A673 (cell line): ENCODE data around the gene BRI3BP. TPM values are rescaled to one million over a fixed set of nuclear protein-coding genes. Genes with fewer than 3 reads are reported as not detected.

ENCODE experiments used
- BruUV-seq: library from RNA; stranded (reverse); fragments of 400-500 nt; replicated peaks from 2 replicates; lab custom pipeline; 2021; lab: Mats Ljungman, UMichigan
- CTCF ChIA-PET: fragments of 300-600 bp; sonication (Branson Sonifier 250); formaldehyde crosslinking; loops from one replicate; lab custom pipeline; 2022; ENCODE audit warnings: antibody characterized with exemption; lab: Charles Lee
- POLR2A ChIA-PET: fragments of 300-600 bp; sonication (Branson Sonifier 250); formaldehyde crosslinking; loops from one replicate; lab custom pipeline; 2022; ENCODE audit warnings: antibody characterized with exemption; ENCODE audit not compliant: low non-redundant PET; lab: Charles Lee
- DNase-seq: peaks from one replicate; pipeline ENCODE4 v3.0.0-alpha.2; 2015; ENCODE audit warnings: low spot score
- H3K27ac ChIP-seq: fragments of 200-600 bp; sonication (generic); 2 replicates; pipeline ENCODE4 v1.5.1; 2016; ENCODE audit warnings: mixed run types, low read depth, mild to moderate bottlenecking, mixed read lengths, antibody characterized with exemption, low read length; ENCODE audit not compliant: poor library complexity, severe bottlenecking
- H3K27me3 ChIP-seq: fragments of 200-600 bp; sonication (generic); replicated peaks from 2 replicates; pipeline ENCODE4 v1.6.1; 2017; ENCODE audit warnings: mixed run types, low read depth, mild to moderate bottlenecking, mixed read lengths, antibody characterized with exemption, low read length; ENCODE audit not compliant: insufficient read depth, poor library complexity
- H3K36me3 ChIP-seq: fragments of 200-600 bp; sonication (generic); 2 replicates; pipeline ENCODE4 v1.6.1; 2016; ENCODE audit warnings: mixed run types, mild to moderate bottlenecking, mixed read lengths, antibody characterized with exemption, low read length; ENCODE audit not compliant: insufficient read depth, poor library complexity, severe bottlenecking
- H3K4me1 ChIP-seq: fragments of 200-600 bp; sonication (generic); 2 replicates; pipeline ENCODE4 v1.6.1; 2017; ENCODE audit warnings: mixed run types, mild to moderate bottlenecking, mixed read lengths, antibody characterized with exemption, low read length; ENCODE audit not compliant: insufficient read depth, poor library complexity, severe bottlenecking
- H3K4me3 ChIP-seq: fragments of 200-600 bp; sonication (generic); 2 replicates; pipeline ENCODE4 v1.5.1; 2016; ENCODE audit warnings: low read depth, mixed run types, mild to moderate bottlenecking, mixed read lengths, low read length; ENCODE audit not compliant: poor library complexity, severe bottlenecking
- H3K9me3 ChIP-seq: fragments of 200-600 bp; sonication (generic); 2 replicates; pipeline ENCODE4 v1.6.1; 2016; ENCODE audit warnings: mixed run types, low read depth, mild to moderate bottlenecking, mixed read lengths, antibody characterized with exemption, low read length; ENCODE audit not compliant: poor library complexity, severe bottlenecking
- CTCF ChIP-seq: fragments of 300-800, 200-600 bp; sonication (generic); conservative IDR thresholded peaks from 2 replicates; pipeline ENCODE4 v1.5.1; 2017; ENCODE audit warnings: low read depth, mild to moderate bottlenecking, antibody characterized with exemption, low read length, moderate library complexity, mixed read lengths
- EZH2 ChIP-seq: fragments of 200-600 bp; sonication (generic); IDR thresholded peaks from 2 replicates; pipeline ENCODE4 v1.6.1; 2017; ENCODE audit warnings: borderline replicate concordance, low read depth, mild to moderate bottlenecking, mixed read lengths, antibody characterized with exemption, low read length; ENCODE audit not compliant: poor library complexity, severe bottlenecking
- intact Hi-C: fragments of 100-400 bp; cut with micrococcal nuclease; formaldehyde crosslinking; loops from one replicate; pipeline ENCODE4 v1.10.0; 2022; ENCODE audit not compliant: unreplicated experiment
- total RNA-seq: library from RNA; stranded (reverse); gene quantifications from 2 replicates; pipeline ENCODE4 v1.2.3, GENCODE V29; 2021

Gene BRI3BP
- total RNA-seq, 1 experiment from 2014 or later, result 26.0 TPM

- no peak overlapping the region for H3K27ac ChIP-seq
Observed at GRCh38 chr12:124963211-124963610, 30.2 kb upstream of the BRI3BP start.

DNA sequence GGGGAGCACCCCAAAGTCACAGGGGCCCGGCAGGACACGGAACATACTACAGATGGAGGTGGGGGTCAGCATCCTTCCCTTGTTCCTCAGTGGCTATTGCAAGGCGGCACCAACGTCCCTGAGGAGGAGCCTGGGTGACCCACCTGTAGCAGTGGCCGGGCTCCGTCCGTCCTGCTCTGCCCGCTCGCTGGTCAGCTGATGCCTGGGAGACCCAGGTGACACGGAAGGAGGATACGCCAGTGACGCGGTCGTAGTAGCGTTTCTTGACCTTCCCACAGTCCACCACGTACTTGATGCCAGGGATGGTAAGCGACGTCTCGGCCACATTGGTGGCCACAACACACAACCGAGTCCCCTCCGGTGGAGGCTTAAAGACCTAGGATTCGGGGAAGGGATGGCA lies 29.2 kb upstream of the BRI3BP start:
- POLR2A ChIA-PET, result no interaction called here
- no peak overlapping the region for H3K4me3 ChIP-seq
- intact Hi-C loops, result no loop called here
- BruUV-seq, result no TSS peak
- CTCF ChIA-PET, result no interaction called here
- DNase-seq, result no peak
- no peaks in the 10 kb centered on the region for H3K4me1 ChIP-seq
- TF ChIP-seq EZH2, result no peak
- TF ChIP-seq CTCF, result no peak
- no peaks in the 10 kb centered on the region for H3K9me3 ChIP-seq
- H3K36me3 ChIP-seq, result peaks cover 27% of the 10 kb centered on the region
- no peaks in the 10 kb centered on the region for H3K27me3 ChIP-seq
- no peak overlapping the region for H3K27ac ChIP-seq

More at GRCh38 chr12:124963211-124963610, 30.2 kb upstream of the BRI3BP start:
- intact Hi-C loops, result no loop called here
- Histone ChIP-seq H3K27me3 (no peaks in the 10 kb centered on the region), H3K36me3 (peaks cover 27% of the 10 kb centered on the region), H3K4me3 (no peak overlapping the region), H3K4me1 (no peaks in the 10 kb centered on the region), H3K9me3 (no peaks in the 10 kb centered on the region)
- TSS peak; percentile 21 for BruUV-seq
- ChIA-PET POLR2A (no interaction called here), CTCF (no interaction called here)
- no peak for TF ChIP-seq EZH2
- no peak for TF ChIP-seq CTCF
- DNase-seq, result no peak

DNA sequence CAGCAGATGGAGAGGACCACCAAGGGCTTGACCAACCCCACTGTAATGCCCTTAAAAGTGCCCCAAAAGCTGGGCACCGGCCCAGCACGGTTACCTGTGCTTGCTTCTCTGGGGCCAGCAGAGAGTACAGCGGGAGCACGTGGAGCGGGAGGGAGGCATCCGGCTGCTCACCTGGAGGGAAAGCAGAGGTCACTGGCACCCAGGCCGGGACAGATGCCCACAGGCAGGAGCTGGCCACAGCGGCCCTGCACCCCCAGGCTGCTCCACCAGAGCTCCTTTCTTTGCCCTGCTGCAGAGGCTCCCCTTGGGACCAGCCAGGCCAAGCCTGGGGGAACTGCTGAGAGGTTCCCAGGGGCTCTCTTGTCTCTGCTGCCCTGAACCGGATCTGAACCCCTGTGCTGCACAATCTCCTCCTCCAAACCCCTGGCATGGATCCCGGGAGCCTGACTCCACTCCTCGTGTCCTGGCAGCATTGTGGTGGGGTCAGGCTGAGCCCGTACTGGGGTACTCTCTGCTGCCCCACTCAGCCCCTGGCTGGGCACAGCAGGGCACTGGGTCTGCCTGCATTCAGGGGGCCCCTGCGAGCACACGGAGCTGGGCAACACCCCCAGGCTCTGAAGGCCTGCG lies 28.5 kb upstream of the BRI3BP start:
- DNase-seq, result no peak
- POLR2A ChIA-PET, result no interaction called here
- H3K4me1 ChIP-seq, result no peaks in the 10 kb centered on the region
- H3K4me3 ChIP-seq, result no peak overlapping the region
- CTCF ChIA-PET, result no interaction called here
- peaks cover 24% of the 10 kb centered on the region for H3K36me3 ChIP-seq
- no TSS peak for BruUV-seq
- H3K27me3 ChIP-seq, result no peaks in the 10 kb centered on the region
- TF ChIP-seq CTCF (no peak), EZH2 (no peak)
- no peaks in the 10 kb centered on the region for H3K9me3 ChIP-seq
- intact Hi-C loops, result no loop called here
- H3K27ac ChIP-seq, result no peak overlapping the region
